PFSK-1 (cell line): ENCODE data around the gene SMARCA1.

Experiments used
- FOXP2 ChIP-seq: optimal IDR thresholded peaks from 2 replicates; pipeline ENCODE3; 2011; ENCODE audit warnings: borderline replicate concordance, control low read depth, inconsistent platforms; ENCODE audit not compliant: insufficient read depth; ENCODE audit errors: extremely low read length, extremely low read depth
- POLR2AphosphoS5 ChIP-seq: IDR thresholded peaks from 2 replicates; pipeline ENCODE4 v1.6.1; 2012; ENCODE audit warnings: low read depth, mild to moderate bottlenecking, control low read depth, low read length, moderate library complexity
- SIN3A ChIP-seq: IDR thresholded peaks from 2 replicates; pipeline ENCODE4 v1.6.1; 2012; ENCODE audit warnings: mild to moderate bottlenecking, low read length, moderate library complexity, borderline replicate concordance; ENCODE audit not compliant: insufficient read depth
- TAF1 ChIP-seq: IDR thresholded peaks from 2 replicates; pipeline ENCODE4 v1.6.1; 2012; ENCODE audit warnings: low read length, control low read depth, borderline replicate concordance; ENCODE audit not compliant: insufficient read depth
- TF ChIP-seq, protein P1 (sequence below), 2 experiments: IDR thresholded peaks; 2 replicates each; pipeline versions ENCODE4 v1.6.1 to v1.8.0; 2011 to 2012; ENCODE audit warnings: low read depth in 2 of 2, low read length in 2 of 2, control low read depth in 1 of 2, inconsistent platforms in 1 of 2, mild to moderate bottlenecking in 1 of 2, moderate library complexity in 1 of 2; ENCODE audit not compliant: insufficient read depth in 1 of 2

Gene SMARCA1

DNA sequence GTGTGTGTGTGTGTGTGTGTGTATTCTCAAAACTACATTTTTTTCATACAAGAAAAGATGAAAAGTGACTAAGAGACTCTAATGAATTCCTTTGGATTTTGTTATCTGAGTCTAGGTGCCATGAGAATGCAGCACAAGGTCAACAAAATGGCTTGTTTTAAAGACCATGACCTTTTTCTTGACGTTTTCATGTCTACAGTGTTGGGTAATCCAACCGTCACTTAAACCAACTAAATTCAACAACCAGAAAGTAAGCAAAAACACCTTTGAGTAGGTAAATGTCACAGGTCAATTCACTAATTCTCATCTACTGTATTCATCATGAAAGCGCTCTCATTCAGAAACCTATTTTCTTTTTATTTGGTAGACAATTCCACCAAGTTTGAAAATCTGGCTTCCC, 3.1 kb downstream of the SMARCA1 start:
- TF ChIP-seq POLR2AphosphoS5 (no peak), FOXP2 (no peak), TAF1 (no peak), SIN3A (no peak)
- TF ChIP-seq, protein P1, sequence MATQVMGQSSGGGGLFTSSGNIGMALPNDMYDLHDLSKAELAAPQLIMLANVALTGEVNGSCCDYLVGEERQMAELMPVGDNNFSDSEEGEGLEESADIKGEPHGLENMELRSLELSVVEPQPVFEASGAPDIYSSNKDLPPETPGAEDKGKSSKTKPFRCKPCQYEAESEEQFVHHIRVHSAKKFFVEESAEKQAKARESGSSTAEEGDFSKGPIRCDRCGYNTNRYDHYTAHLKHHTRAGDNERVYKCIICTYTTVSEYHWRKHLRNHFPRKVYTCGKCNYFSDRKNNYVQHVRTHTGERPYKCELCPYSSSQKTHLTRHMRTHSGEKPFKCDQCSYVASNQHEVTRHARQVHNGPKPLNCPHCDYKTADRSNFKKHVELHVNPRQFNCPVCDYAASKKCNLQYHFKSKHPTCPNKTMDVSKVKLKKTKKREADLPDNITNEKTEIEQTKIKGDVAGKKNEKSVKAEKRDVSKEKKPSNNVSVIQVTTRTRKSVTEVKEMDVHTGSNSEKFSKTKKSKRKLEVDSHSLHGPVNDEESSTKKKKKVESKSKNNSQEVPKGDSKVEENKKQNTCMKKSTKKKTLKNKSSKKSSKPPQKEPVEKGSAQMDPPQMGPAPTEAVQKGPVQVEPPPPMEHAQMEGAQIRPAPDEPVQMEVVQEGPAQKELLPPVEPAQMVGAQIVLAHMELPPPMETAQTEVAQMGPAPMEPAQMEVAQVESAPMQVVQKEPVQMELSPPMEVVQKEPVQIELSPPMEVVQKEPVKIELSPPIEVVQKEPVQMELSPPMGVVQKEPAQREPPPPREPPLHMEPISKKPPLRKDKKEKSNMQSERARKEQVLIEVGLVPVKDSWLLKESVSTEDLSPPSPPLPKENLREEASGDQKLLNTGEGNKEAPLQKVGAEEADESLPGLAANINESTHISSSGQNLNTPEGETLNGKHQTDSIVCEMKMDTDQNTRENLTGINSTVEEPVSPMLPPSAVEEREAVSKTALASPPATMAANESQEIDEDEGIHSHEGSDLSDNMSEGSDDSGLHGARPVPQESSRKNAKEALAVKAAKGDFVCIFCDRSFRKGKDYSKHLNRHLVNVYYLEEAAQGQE (IDR thresholded peaks at IDR 0.05; ENCODE audit: insufficient read depth in 1 of 2, low read depth in 2 of 2, low read length in 2 of 2), result no peak

DNA sequence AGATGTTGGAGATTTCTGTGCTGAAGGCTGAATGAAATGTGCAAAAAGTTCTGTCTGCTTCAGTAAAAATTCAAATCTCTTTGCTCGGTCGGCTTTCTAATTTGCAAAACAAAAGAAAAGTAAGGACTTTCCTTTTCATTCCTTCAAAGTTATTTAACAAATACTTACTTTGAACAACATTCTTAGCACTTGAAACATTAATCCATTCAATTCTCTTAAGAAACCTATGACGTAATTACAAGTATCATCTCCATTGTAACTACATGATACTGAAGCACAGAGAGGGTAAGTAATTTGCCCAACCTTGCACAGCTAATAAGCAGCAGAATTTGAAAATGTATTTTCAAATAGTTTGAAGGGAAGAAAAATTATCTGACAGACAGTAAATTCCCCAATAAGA, 6.9 kb downstream of the SMARCA1 start:
- TF ChIP-seq, protein P1 (IDR thresholded peaks at IDR 0.05; ENCODE audit: insufficient read depth in 1 of 2, low read depth in 2 of 2, low read length in 2 of 2), result no peak
- no peak for TF ChIP-seq POLR2AphosphoS5
- TF ChIP-seq FOXP2, result no peak
- no peak for TF ChIP-seq SIN3A

DNA sequence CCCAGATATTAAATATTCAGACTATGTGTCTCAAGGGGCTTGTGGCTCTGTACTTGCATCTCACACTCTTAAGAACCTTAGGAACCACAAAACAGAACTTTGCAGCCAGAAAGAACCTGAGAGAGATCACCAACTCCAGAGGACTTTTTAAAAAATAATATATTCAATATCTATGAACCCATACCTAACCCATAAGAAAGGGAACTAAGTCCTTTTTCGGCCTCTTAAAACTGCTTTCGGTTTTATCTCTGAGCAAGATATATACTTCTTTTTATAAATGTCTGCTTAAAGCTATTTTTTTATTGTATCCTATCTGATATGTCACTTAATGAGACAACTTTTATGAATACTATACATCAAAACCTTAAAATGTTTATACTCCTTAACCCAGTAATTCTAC, 10.9 kb downstream of the SMARCA1 start:
- TF ChIP-seq FOXP2, result no peak

DNA sequence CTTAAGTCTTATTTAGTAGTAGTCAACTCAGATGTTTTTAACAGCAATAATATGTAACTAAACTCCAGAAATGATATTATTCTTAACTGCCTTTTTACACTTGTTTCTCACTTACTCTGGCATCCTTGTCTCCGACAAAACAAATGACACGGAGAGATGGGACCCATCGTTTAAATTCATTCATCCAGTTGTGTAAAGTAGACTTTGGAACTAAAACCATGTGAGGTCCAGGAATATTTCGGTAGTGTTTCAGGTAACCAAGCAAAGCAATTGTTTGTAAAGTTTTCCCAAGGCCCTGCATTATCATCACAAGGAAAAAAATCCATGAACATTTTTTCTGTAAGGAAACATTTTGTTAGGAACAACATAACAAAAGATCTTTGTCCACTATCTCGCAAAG, 11.6 kb downstream of the SMARCA1 start:
- TF ChIP-seq, protein P1 (IDR thresholded peaks at IDR 0.05; ENCODE audit: insufficient read depth in 1 of 2, low read depth in 2 of 2, low read length in 2 of 2), result no peak
- TF ChIP-seq FOXP2 (no peak), TAF1 (no peak), SIN3A (no peak), POLR2AphosphoS5 (no peak)

DNA sequence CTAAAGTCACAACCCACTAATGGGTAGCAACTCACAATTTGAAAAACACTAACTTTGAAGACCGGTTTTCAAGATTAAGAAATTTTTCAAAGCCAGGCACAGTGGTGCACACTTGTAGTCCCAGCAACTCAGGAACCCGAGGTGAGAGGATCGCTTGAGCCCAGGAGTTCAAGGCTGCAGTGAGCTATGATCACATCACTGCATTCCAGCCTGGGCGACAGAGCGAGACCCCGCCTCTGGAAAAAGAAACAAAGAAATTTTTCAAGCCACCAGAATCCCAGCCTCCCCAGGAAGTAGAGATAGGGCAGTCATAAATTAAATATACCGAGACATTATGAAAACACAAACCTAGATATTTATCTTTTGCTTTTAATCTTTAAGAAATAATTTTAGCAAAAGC, 13.0 kb downstream of the SMARCA1 start:
- no peak for TF ChIP-seq TAF1
- no peak for TF ChIP-seq SIN3A
- TF ChIP-seq, protein P1 (IDR thresholded peaks at IDR 0.05; ENCODE audit: insufficient read depth in 1 of 2, low read depth in 2 of 2, low read length in 2 of 2), result no peak
- no peak for TF ChIP-seq FOXP2
- no peak for TF ChIP-seq POLR2AphosphoS5
